CD4-positive, alpha-beta T cell treated with Interleukin-21 for 1 hour (primary cell): Measurements from ENCODE around the gene TEP1.
"Not testable (repeated sequence)": the region's sequence is repeated elsewhere in the genome, so short reads cannot be mapped to it uniquely, and the experiment has no call there.

Experiments
- DNase-seq: peaks from one replicate; pipeline ENCODE4 v3.0.0-alpha.2; 2020

The TEP1 gene

DNA sequence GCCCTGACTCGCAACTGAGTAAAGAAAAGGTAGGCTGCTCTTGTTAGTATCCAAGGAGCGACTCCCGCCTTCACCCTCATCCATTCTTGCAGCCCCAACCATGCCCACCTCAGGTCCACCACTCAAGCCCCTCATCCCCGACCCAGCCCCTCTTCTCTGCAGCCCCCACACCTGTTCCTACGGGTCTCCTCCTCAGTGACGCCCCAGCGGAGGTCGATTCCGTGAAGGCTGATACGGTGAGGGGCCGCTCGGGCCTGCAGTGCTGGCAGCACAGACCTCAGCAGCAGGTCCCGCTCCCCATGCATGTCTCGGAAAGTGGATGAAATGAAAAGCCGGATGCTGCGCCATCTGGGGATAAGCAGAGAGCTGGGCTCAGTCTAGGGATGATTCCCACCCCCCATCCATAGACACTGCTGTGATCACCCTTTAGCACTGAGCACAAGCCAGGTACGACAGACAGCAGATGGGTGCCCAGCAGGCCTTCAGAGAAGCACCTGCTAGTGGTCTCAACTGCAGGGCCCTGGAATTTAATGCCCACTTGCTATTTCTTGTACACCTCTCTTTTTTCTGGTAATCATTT lies 26.9 kb downstream of the TEP1 start:
- DNase-seq = no peak

DNA sequence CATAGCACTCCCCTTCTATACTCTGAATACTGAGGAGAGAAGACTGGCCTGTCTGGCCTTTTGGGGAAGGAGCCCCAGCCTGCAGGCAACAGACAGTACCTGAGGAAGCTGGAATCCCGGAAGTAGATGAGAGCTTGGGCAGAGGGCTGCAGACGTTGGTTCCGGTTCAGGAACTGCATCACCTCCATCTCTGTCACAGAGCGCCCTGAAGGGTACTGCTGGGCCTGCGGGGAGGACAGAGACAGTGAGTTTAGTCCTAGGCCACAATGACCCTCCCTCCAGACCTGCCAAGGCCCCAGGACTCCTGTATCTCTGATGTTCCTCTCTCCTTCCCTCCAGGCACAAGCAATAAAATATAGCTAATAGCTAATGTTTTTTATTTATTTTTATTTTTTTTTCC lies 28.4 kb downstream of the TEP1 start:
- no peak for DNase-seq

DNA sequence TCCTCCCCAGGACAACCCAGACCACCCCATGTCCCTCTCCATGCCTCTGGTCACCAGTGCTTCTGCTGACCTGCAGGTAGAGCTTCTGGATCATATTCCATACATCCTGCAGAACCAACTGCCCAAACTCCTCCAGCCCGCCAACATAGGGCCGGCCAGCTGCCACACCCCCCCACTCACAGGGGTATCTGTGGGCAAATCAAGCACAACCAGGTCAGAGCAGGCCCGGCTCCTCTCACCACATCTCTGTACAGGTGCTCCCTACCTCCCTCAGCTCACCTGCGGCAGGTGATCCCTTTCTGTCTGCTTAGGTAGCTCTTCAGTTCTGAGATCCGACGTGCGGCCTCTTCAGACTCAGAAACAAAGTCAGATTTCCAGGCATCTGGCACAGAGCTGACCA lies 29.0 kb downstream of the TEP1 start:
- DNase-seq = no peak

DNA sequence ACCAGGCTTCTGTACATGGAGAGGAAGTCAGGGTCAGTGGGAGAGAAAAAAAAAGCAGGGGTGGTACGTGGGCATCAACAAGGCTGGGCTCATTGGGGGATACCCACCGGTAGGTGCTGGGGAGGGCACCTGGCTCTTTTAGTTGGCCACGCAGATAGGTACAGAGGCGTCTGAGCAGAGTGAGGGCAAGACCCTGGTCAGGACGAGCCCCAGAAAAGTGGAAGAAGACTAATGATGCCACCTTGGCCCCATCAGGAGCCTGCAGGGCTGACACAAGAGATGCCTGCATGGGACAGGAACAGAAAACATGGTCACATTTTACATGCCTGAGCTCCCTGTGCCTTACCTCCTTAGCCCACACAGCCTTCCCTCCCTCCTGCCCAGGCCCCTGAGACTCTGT lies 29.7 kb downstream of the TEP1 start:
- no peak for DNase-seq

DNA sequence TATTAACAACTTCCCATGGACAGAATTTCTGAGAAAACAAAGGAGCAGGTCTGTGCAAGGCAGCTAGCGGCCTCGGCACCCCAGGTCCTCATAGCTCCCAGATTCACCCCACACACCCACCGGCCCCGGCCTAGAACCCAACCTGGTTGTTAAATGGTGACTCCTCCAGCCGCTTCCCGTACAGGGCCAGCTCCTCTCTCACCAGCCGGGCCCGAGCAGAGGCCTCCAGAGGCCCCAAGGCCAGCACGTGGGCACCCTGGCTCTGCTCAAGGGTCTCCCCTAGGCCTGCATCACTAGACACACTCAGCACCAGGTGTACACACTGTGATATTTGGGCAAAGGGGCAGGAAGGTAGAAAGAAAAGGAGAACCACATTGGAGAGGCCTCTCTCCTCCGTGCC lies 30.3 kb downstream of the TEP1 start:
- DNase-seq = no peak

DNA sequence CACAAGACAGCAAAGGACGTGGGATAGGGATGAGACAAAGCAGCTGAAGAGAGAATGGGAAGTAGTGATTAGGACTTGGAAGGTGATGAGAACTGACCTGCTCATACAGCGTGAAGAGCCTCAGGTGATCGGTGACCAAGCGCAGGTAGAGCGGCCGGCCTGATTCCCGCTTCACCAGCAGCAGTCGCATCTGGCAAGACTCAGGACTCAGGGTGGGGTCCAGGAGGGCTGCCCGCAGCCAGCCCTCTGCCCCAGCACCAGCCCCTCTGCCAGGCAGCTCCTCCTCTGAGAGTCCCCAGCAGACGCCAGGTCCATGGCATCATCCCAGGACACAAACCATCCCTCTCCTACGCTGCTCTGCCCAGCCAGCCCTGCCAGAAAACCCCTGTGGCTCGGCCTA lies 30.8 kb downstream of the TEP1 start:
- no peak for DNase-seq

DNA sequence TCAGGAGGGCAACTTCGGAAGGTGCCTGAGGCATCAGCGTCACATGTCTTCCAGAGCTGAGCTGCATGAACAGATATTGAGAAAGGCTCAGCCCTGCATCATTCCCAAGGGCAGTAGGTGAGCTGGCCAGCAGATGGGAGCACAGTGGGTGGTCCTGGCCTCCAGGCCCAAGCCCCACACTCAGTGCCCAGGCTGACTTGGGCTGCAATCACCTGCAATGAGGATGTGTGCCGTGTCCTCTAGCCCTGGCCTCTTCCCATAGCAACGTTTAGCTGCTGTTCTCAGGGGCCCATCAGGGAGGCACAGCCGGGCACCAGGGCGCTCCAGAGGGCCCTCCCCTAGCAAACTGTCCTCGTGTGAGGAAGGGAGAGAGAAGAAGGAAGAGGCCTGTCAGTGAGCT lies 32.0 kb downstream of the TEP1 start:
- no peak for DNase-seq

DNA sequence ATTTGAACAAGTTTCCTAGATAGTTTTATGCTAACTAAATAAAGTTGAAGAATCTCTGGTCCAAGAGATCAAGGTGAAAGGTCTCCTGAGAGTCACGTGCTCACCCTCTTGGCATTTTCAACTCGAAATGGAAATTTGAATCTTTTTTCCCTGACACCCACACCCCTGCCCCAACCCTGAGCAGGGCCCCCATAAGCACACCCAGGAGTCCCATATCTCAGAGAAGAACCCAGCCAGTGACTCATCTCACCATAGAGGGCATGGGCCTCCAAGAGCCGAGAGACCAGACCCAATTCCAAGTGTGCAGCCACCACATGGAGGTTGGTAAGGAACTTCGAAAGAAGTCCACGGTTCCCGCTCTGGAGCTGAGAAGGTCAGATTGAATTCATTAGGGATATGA lies 32.6 kb downstream of the TEP1 start:
- DNase-seq = no peak

DNA sequence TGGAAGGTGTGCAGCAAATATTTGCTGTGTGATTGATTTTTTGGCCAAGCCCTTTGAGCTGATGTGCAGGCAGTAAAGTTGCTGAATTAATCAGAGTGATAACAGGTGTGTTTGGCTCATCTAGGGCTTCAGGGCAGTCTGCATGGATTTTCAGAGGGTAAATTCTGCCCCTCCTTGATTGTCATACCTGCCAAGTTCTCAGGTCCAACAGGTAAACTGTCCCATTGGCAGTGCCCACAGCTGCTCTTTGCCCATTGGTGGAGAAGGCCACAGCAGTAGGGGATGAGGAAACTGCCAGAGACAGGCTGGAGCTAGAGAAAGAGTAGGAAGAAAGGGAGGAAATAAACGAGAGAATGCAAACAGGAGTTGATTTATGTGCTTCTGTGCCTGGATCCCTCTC lies 33.6 kb downstream of the TEP1 start:
- DNase-seq = no peak

DNA sequence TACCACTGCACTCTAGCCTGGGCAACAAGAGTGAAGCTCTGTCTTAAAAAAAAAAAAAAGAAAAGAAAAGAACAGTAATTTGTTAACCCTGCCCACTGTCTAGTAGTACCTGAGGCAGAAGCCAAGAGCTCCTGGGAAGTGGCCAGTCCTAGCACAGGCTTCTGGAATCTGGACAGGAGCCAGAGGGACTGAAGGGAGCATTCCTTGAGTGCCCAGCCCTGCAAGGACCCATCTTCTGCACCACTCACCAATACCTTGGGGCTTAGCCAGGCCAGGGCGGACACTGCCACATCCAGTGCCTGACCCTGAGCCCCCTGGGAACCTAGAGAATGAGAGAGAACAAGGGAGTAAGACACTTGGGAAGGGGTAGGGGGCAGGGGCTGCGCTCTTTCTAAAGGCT lies 36.1 kb downstream of the TEP1 start:
- no peak for DNase-seq

DNA sequence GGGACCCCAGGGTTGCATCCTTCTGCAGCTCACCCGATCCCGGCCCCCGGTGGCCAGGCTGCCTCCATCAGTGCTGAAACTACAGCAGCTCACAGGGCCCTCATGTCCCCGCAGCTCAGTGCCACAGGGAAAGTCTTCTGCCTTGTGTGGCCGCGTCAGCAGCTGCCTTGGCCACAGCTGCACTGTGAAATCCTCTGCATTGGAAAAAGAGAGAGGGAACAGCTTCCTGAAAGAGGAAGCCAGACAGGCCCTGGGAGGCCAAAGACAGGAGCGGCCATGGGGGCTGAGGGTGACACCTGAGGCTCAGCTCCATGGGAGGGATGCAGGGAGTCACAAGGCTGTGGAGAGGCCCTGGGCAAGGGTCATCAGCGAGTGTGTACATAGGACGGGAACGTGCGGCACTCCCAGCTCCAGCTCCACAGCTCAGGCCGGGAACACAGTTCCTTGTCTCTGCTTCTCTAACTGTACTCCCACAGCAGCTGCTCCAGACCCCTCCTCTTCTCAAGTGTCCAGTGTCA lies 37.2 kb downstream of the TEP1 start:
- no peak for DNase-seq

DNA sequence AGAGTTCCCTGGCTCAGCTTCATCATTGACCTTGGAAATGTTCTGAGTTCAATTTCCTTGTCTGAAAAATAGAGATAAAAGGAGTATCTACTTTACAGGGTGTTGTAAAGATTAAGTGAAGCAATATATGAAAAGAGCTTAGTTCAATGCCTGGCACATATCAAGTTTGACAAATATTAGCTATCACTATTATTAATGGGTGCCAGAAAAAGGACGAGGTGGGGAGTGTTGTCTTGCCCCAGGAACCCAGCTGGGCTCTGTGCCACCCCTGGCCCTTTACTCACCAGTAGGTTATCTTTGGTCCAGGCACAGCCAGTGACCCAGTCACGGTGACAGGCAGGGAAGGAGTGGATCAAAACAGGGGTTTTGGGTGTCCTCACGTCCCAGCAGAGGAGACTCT lies 37.8 kb downstream of the TEP1 start:
- no peak for DNase-seq

DNA sequence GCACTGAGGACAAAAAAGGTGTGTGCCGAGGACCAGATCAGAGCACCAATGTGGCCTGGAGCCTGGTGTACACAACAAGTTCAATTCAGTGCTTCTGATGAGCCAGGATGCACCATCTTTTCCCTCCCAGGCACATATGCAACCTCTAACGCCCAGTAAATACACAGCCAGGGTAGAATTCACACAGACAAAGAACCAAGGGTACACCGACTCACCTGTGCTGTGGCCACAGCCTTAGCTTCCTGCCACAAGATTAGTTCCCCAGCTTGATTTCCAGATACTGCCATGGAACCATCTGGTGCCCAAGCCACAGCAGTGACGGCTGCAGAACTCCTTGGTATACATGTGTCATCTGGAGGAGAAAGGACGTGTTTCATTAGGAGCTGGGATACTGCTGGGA lies 40.5 kb downstream of the TEP1 start:
- no peak for DNase-seq

DNA sequence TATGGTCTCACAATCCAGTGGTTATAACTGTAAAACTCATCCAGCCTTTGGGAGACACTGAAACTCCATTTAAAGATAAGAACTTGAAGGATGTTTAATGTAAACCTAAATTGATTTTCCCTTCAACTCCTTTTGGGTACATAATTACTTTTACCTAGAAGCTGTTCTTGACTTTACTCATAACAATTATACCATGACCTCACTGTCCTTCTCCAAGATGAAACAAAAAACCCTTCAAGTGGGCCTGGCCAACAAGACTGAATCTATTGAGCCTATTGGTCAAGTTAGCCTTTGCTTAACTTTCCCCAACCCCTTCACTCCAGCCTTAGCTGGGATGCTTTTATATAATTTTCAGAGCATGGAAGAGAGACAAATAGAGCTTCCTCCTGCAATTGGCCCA lies 47.4 kb downstream of the TEP1 start:
- DNase-seq = no peak

DNA sequence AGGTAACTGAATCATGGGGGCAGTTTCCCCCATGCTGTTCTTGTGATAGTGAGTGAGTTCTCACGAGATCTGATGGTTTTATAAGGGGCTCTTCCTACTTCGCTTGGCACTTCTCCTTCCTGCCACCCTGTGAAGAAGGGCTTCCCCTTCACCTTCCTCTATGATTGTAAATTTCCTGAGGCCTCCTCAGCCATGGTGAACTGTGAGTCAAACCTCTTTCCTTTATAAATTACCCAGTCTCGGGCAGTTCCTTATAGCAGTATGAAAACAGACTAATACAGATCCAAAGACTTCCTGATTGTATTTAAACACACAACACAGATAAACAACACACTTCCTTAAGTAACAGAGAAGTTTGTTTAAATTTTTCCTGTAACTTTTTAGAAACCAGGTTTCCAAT lies 54.8 kb downstream of the TEP1 start:
- not testable (repeated sequence) for DNase-seq

DNA sequence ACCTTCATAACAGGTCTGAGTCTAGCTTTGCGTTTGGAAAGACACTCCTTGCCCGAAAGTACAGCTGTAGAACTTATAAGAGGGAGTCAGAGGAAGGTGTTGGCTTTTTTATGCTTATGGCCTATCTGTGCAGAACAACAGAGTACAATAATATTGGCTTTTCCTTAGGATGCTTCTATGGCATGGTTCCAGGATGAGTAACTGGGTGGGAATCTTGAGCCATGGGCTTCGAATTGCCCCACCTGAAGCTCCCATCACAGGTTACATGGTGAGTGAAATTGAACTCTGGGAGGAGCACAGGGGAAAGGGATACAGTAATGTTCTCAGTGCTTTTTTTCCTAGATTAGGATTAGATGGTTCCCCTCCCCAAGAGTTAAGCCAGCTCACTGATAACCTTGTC lies 56.9 kb downstream of the TEP1 start:
- no peak for DNase-seq

DNA sequence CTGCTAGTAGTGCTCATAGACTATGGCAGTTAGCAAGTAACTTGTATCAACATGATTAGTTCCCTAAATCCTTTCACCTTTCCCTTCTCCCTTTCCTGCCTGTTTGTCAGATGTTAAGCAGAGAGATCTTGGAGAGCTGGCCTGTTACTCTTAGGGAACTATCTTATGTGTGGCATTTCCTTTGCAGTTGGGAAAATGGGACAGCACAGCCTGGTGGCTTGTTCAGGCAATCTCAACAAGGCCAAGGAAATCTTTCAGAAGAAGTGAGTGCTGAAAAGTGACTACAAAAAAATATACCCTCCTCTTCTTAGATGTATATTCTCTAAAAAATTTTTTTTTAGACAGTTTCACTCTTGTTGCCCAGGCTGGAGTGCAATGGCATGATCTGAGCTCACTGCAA lies 62.4 kb downstream of the TEP1 start:
- DNase-seq = no peak

DNA sequence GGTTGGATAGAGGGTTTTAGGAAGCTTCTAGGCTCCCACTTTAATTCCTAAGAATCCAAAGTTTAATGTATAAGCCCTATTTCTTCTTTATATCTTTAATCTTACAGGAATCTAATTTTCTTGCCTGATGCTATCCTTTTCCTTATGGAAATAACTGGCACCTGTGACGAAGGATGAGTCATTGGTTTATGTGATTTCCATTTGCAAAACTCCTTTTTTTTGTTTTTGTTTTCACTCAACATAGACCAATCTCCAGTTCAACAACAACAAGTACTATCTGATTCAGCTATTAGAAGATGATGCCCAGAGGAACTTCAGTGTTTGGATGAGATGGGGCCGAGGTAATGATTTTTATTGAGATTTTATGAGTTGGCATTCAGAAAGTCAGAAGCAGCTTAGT lies 63.0 kb downstream of the TEP1 start:
- no peak for DNase-seq

DNA sequence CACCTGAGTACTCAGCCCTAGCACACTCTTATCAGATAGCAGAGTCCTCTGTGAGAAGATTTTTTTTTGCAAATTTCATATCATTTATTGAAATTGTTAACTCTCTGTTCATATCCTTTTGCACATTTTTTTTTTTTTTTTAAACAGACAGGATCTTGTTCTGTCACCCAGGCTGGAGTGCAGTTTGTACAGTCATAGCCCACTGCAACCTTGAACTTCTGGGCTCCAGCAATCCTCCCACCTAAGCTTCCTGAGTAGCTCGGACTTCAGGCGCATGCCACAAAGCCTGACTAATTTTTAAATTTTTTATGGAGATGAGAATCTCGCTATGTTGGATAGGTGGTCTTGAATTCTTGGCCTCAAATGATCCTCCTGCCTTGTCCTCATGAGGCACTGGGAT lies 65.6 kb downstream of the TEP1 start:
- DNase-seq = no peak

DNA sequence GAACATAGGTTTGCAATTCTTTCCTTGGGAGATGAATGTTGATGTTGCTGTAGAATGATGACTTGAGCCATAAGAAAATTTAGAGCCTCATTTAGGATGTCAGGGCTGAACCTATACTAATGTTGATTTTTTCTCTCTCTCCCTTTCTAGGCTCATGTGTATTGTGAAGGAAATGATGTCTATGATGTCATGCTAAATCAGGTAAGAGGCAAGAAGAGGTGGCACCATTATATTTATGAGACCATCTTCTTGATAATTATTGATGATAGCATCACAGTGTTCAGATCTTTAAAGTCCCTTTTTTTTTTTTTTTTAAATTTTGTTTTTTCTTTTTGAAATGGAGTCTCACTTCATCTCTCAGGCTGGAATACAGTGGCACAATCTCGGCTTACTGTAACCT lies 66.6 kb downstream of the TEP1 start:
- no peak for DNase-seq

DNA sequence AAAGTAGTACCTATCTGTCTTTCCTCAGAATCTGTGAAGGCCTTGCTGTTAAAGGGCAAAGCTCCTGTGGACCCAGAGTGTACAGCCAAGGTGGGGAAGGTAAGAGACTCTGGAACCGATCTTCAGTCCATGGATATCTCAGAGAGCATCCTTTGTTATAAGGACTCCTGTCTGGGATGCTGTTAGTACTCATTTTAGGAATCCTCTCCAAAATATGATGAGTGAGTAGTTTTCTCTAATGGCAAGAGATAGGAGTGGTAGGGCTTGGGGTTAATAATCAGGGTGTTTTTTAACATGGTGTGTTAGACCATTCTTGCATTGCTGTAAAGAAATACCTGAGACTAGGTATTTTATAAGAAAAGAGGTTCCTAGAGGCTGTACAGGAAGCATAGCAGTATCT lies 67.9 kb downstream of the TEP1 start:
- DNase-seq = no peak

DNA sequence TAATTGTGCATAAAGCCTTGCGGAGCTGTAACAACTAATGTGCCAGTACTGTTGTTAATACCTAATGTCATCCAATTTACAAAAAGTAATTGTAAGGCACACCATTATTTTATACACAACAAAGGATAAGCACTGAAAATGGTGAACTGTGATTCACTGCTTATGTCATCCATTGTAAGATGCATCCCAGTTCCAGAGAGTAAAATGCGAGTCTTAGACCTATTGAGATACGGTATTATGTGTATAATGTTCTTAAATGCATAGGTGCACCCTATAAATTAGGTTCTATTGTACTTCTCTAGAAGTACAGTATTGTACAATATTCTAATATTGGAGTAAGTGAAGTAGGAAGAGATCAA lies 69.5 kb downstream of the TEP1 start:
- DNase-seq = no peak

DNA sequence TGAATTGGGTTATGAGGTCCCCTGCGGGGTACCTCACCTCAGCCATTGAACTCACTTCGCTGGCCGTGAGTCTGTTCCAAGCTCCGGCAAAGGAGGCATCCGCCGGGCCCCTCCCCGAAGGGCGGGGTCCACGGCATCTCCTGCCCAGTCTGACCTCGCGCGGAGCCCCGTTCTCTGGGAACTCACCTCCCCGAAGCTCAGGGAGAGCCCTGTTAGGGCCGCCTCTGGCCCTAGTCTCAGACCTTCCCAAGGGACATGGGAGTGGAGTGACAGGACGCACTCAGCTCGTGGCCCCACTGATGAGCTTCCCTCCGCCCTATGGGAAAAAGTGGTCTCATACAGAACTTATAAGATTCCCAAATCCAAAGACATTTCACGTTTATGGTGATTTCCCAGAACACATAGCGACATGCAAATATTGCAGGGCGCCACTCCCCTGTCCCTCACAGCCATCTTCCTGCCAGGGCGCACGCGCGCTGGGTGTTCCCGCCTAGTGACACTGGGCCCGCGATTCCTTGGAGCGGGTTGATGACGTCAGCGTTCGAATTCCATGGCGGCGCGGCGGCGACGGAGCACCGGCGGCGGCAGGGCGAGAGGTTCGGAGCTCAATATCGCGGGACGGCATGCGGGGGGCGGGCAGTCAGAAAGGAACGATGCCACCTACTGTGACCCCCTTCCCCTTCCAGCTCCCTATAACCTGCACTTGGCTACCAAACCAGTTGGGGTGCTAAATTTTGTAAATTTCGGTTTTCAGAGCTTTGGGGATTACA lies 70.0 kb downstream of the TEP1 start, which contains the start of gene PARP2:
PARP2 (plus strand) TSS at position 544 of the 770 bp plus-strand sequence; CDS start at position 551, 7 bp downstream.
- DNase-seq = peak; percentile 97

DNA sequence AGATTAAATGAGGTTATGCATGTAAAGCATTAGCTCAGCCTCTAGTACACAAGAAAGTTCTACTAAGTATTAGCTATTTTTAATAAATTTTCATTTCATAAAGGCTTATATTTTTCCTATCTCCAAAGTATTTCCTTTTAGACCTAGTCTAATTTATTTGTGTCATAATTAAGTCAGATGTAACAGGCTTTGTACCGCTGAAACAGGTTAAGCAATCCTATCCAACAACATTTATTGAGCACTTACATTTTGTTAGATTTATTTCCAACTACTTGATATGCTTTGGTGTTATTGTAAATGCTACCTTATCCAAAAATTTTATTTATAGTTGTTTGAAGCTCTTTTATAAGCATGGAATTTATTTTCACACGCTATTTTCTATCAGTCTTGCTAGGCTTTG lies 71.7 kb downstream of the TEP1 start:
- no peak for DNase-seq

DNA sequence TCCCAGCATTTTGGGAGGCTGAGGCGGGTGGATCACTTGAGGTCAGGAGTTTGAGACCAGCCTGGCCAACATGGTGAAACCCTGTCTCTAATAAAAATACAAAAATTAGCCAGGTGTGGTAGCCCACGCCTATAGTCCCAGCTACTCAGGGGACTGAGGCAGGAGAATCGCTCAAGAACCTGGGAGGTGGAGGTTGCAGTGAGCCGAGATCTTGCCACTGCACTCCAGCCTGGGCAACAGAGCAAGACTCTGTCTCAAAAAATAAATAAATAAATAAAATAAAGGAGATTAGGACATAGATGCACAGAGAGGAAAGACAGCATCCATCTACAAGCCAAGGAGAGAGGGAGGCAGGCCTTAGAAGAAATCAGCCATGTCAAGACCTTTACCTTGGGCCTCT lies 72.3 kb downstream of the TEP1 start:
- not testable (repeated sequence) for DNase-seq
